ENCODE measurements around the gene QRICH1.

GRCh38 chr3:49023775-49024174 lies 70.1 kb downstream of the QRICH1 start:
- TF ChIP-seq, protein P1, sequence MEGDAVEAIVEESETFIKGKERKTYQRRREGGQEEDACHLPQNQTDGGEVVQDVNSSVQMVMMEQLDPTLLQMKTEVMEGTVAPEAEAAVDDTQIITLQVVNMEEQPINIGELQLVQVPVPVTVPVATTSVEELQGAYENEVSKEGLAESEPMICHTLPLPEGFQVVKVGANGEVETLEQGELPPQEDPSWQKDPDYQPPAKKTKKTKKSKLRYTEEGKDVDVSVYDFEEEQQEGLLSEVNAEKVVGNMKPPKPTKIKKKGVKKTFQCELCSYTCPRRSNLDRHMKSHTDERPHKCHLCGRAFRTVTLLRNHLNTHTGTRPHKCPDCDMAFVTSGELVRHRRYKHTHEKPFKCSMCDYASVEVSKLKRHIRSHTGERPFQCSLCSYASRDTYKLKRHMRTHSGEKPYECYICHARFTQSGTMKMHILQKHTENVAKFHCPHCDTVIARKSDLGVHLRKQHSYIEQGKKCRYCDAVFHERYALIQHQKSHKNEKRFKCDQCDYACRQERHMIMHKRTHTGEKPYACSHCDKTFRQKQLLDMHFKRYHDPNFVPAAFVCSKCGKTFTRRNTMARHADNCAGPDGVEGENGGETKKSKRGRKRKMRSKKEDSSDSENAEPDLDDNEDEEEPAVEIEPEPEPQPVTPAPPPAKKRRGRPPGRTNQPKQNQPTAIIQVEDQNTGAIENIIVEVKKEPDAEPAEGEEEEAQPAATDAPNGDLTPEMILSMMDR (IDR thresholded peaks at IDR 0.05; ENCODE audit: insufficient read depth, low read length, poor library complexity, severe bottlenecking) = no peak
- TF ChIP-seq EZH2phosphoT487 (conservative IDR thresholded peaks at IDR 0.05; ENCODE audit: low read length) = no peak

Measured in SU-DHL-6 (cell line).